C1 segment of cervical spinal cord (tissue), 14 donors: Measurements from ENCODE around the gene SLC38A7.
"Not testable (repeated sequence)": the region's sequence is repeated elsewhere in the genome, so short reads cannot be mapped to it uniquely, and the experiment has no call there.

Source experiments
- DNase-seq, 14 donors: peaks; one replicate each; lab custom pipeline; 2025; lab: John Stamatoyannopoulos, UW

SLC38A7 gene

GRCh38 chr16:58684354-58685083, at the start of gene SLC38A7:
SLC38A7 (minus strand) TSS chr16:58684770; CDS start chr16:58680126, 4,644 bp downstream.
- DNase-seq: peak; percentile 16 to 89 (median 78)

- peak in 13 of 14 donors; percentile 50 to 90 (median 77) for DNase-seq
Measured at GRCh38 chr16:58733671-58734458, 49.3 kb upstream of the SLC38A7 start, which contains the start of gene GOT2. GOT2 (minus strand) TSS chr16:58734316; CDS start chr16:58734228, 88 bp downstream.

GRCh38 chr16:58733248-58733670, 48.7 kb upstream of the SLC38A7 start:
- peak in 3 of 14 donors; percentile 19 to 23 (median 22) for DNase-seq

GRCh38 chr16:58732545-58733247, 48.1 kb upstream of the SLC38A7 start:
- DNase-seq: no peak

- DNase-seq: peak in 4 of 14 donors; percentile 1 to 17 (median 10)
Measured at GRCh38 chr16:58730724-58731370, 46.3 kb upstream of the SLC38A7 start.

GRCh38 chr16:58727796-58728568, 43.4 kb upstream of the SLC38A7 start:
- DNase-seq: no peak

GRCh38 chr16:58727028-58727781, 42.6 kb upstream of the SLC38A7 start:
- DNase-seq: no peak

GRCh38 chr16:58723109-58723508, 38.5 kb upstream of the SLC38A7 start:
- no peak for DNase-seq

- no peak for DNase-seq
Measured at GRCh38 chr16:58717994-58718393, 33.4 kb upstream of the SLC38A7 start.

- DNase-seq: no peak
Measured at GRCh38 chr16:58716468-58716867, 31.9 kb upstream of the SLC38A7 start.

GRCh38 chr16:58713742-58714141, 29.2 kb upstream of the SLC38A7 start:
- DNase-seq: no peak

GRCh38 chr16:58709333-58709732, 24.8 kb upstream of the SLC38A7 start:
- DNase-seq: no peak

GRCh38 chr16:58699151-58699550, 14.6 kb upstream of the SLC38A7 start:
- no peak for DNase-seq

GRCh38 chr16:58695368-58695767, 10.8 kb upstream of the SLC38A7 start:
- no peak for DNase-seq

GRCh38 chr16:58692450-58692849, 7.9 kb upstream of the SLC38A7 start:
- DNase-seq: no peak

GRCh38 chr16:58686985-58687706, 2.6 kb upstream of the SLC38A7 start:
- DNase-seq: not testable (repeated sequence)

GRCh38 chr16:58685084-58685449, 497 bp upstream of the SLC38A7 start:
- DNase-seq: no peak

GRCh38 chr16:58684001-58684353, 593 bp downstream of the SLC38A7 start:
- DNase-seq: peak in 1 of 14 donors; percentile 29

- DNase-seq: no peak
Measured at GRCh38 chr16:58679763-58680162, 4.8 kb downstream of the SLC38A7 start.
